WTC11 (cell line): Measurements from ENCODE around the gene USP48.

ENCODE experiments used
- ETV6 ChIP-seq: sonication (generic); formaldehyde crosslinking; IDR thresholded peaks from 2 replicates; pipeline ENCODE4 v1.8.1; 2022; ENCODE audit warnings: mild to moderate bottlenecking, missing genetic modification reagents
- GTF2I ChIP-seq: fragments of 250-450 bp; sonication (Bioruptor Pico); conservative IDR thresholded peaks from 2 replicates; pipeline ENCODE4 v1.4.0; 2021; ENCODE audit warnings: mild to moderate bottlenecking
- MXD4 ChIP-seq: fragments of 250-450 bp; sonication (Bioruptor Pico); IDR thresholded peaks from 2 replicates; pipeline ENCODE4 v1.8.0; 2021; ENCODE audit warnings: mild to moderate bottlenecking, moderate library complexity, borderline replicate concordance
- TEAD4 ChIP-seq: sonication (generic); formaldehyde crosslinking; IDR thresholded peaks from 2 replicates; pipeline ENCODE4 v1.8.0; 2022; ENCODE audit warnings: mild to moderate bottlenecking, missing genetic modification reagents
- TF ChIP-seq, protein P1 (sequence below): fragments of 200-600 bp; IDR thresholded peaks from 2 replicates; pipeline ENCODE4 v1.8.0; 2022; ENCODE audit warnings: antibody characterized with exemption
- TF ChIP-seq, protein P2 (sequence below): sonication (generic); formaldehyde crosslinking; IDR thresholded peaks from 2 replicates; pipeline ENCODE4 v1.8.1; 2022; ENCODE audit warnings: low read depth, missing genetic modification reagents, borderline replicate concordance

DNA sequence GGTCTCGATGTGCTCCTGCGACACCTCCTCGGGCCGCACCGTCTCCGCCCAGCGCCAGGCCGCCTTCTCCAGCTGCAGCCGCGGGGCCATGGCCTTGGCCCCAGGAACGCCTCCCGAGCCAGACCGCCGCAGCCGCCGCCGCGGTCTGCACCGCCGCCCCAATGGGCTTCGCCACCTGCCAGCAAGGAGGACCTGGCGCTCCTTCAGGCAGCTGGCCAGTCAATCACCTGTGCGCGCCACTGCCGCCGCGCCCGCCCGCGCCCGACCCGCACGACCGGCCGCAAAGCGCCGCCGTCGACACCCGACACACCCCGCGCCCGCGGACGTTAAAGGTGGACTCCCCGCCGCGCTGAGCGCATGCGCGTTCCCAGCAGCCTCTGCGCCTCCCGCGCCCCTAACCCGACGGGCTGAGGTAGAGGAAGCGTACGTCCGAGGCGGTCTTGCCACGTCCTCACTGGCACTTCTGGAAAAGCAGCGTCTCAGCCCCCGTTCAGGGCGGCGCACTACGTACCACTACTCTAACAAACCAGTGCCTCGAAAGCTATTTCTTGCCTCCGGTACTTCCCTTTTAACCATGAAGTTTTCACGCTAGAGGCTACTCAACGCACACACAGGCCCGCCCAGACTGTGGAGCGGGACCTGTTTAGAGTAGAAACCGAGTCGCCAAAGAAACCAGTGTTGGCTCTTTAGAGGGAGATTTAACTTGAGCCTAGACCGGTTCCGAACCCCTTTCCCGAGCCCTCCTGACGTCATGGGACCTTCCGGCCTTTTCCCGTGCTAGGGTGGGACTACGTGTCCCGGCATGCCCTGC is at the start of gene USP48:
- TF ChIP-seq, protein P1, sequence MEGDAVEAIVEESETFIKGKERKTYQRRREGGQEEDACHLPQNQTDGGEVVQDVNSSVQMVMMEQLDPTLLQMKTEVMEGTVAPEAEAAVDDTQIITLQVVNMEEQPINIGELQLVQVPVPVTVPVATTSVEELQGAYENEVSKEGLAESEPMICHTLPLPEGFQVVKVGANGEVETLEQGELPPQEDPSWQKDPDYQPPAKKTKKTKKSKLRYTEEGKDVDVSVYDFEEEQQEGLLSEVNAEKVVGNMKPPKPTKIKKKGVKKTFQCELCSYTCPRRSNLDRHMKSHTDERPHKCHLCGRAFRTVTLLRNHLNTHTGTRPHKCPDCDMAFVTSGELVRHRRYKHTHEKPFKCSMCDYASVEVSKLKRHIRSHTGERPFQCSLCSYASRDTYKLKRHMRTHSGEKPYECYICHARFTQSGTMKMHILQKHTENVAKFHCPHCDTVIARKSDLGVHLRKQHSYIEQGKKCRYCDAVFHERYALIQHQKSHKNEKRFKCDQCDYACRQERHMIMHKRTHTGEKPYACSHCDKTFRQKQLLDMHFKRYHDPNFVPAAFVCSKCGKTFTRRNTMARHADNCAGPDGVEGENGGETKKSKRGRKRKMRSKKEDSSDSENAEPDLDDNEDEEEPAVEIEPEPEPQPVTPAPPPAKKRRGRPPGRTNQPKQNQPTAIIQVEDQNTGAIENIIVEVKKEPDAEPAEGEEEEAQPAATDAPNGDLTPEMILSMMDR, result no peak
- TF ChIP-seq, protein P2, sequence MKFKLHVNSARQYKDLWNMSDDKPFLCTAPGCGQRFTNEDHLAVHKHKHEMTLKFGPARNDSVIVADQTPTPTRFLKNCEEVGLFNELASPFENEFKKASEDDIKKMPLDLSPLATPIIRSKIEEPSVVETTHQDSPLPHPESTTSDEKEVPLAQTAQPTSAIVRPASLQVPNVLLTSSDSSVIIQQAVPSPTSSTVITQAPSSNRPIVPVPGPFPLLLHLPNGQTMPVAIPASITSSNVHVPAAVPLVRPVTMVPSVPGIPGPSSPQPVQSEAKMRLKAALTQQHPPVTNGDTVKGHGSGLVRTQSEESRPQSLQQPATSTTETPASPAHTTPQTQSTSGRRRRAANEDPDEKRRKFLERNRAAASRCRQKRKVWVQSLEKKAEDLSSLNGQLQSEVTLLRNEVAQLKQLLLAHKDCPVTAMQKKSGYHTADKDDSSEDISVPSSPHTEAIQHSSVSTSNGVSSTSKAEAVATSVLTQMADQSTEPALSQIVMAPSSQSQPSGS, result no peak
- no peak for TF ChIP-seq MXD4 (CRISPR knock-in tag)
- TF ChIP-seq GTF2I, result no peak
- TF ChIP-seq ETV6 (CRISPR knock-in tag), result peak; percentile 70
- TF ChIP-seq TEAD4 (CRISPR knock-in tag), result no peak
